ENCODE results near the gene TSHZ2.
"Not testable (repeated sequence)": the region's sequence is repeated elsewhere in the genome, so short reads cannot be mapped to it uniquely, and the experiment has no call there.

The TSHZ2 gene

GRCh38 chr20:53448875-53449274, 476.7 kb downstream of the TSHZ2 start:
- TF ChIP-seq CTCF (conservative IDR thresholded peaks at IDR 0.05; ENCODE audit: low read depth, low read length) = no peak

GRCh38 chr20:53453076-53453475, 480.9 kb downstream of the TSHZ2 start:
- TF ChIP-seq CTCF (conservative IDR thresholded peaks at IDR 0.05; ENCODE audit: low read depth, low read length) = no peak
- no peak overlapping the region for H3K4me3 ChIP-seq (ENCODE audit: low read depth, low read length)
- DNase-seq (ENCODE audit: low read depth) = no peak

More at GRCh38 chr20:53448875-53449274, 476.7 kb downstream of the TSHZ2 start:
- no peak for DNase-seq (ENCODE audit: low read depth)
- H3K4me3 ChIP-seq (ENCODE audit: low read depth, low read length) = no peak overlapping the region

- no peak overlapping the region for H3K4me3 ChIP-seq (ENCODE audit: low read depth, low read length)
- no peak for DNase-seq (ENCODE audit: low read depth)
- TF ChIP-seq CTCF (conservative IDR thresholded peaks at IDR 0.05; ENCODE audit: low read depth, low read length) = no peak
Observed at GRCh38 chr20:53454675-53455276, 482.6 kb downstream of the TSHZ2 start.

GRCh38 chr20:53463101-53463972, 491.2 kb downstream of the TSHZ2 start:
- TF ChIP-seq CTCF (conservative IDR thresholded peaks at IDR 0.05; ENCODE audit: low read depth, low read length) = no peak
- H3K4me3 ChIP-seq (ENCODE audit: low read depth, low read length) = no peak overlapping the region
- DNase-seq (ENCODE audit: low read depth) = no peak

- DNase-seq (ENCODE audit: low read depth) = no peak
- H3K4me3 ChIP-seq (ENCODE audit: low read depth, low read length) = no peak overlapping the region
- TF ChIP-seq CTCF (conservative IDR thresholded peaks at IDR 0.05; ENCODE audit: low read depth, low read length) = no peak
Observed at GRCh38 chr20:53466279-53466678, 494.1 kb downstream of the TSHZ2 start.

- H3K4me3 ChIP-seq (ENCODE audit: low read depth, low read length) = no peak overlapping the region
- no peak for DNase-seq (ENCODE audit: low read depth)
- no peak for TF ChIP-seq CTCF (conservative IDR thresholded peaks at IDR 0.05; ENCODE audit: low read depth, low read length)
Observed at GRCh38 chr20:53468587-53468986, 496.4 kb downstream of the TSHZ2 start.

GRCh38 chr20:53472859-53473258, 500.7 kb downstream of the TSHZ2 start:
- H3K4me3 ChIP-seq (ENCODE audit: low read depth, low read length); DNase-seq (ENCODE audit: low read depth): not testable (repeated sequence)
